MCF 10A (cell line): ENCODE data around the gene EGR1. TPM values are rescaled to one million over a fixed set of nuclear protein-coding genes. Genes with fewer than 3 reads are reported as not detected.
"Not testable (repeated sequence)": the region's sequence is repeated elsewhere in the genome, so short reads cannot be mapped to it uniquely, and the experiment has no call there.

Experiments used
- BruUV-seq: library from RNA; stranded (reverse); fragments of 400-500 nt; replicated peaks from 2 replicates; lab custom pipeline; 2021; lab: Mats Ljungman, UMichigan
- CTCF ChIA-PET: fragments of 300-600 bp; sonication (Branson Sonifier 250); formaldehyde crosslinking; extraction: SDS; loops from one replicate; lab custom pipeline; 2021; ENCODE audit warnings: antibody characterized with exemption, inconsistent platforms; lab: Yijun Ruan, JAX
- POLR2A ChIA-PET: fragments of 300-600, 350-650 bp; sonication (Branson Sonifier 250); formaldehyde crosslinking; extraction: SDS; loops from one replicate; lab custom pipeline; 2020; ENCODE audit warnings: antibody characterized with exemption, inconsistent platforms; lab: Yijun Ruan, JAX
- DNase-seq: peaks from one replicate; pipeline ENCODE4 v3.0.0-alpha.2; 2018; ENCODE audit not compliant: unreplicated experiment
- H3K27ac Mint-ChIP-seq: one replicate; pipeline ENCODE4 v1.8.0; 2022; ENCODE audit warnings: mild to moderate bottlenecking, low read depth, mixed read lengths; ENCODE audit not compliant: unreplicated experiment
- H3K27me3 Mint-ChIP-seq: one replicate; pipeline ENCODE4 v1.8.0; 2022; ENCODE audit warnings: mixed read lengths; ENCODE audit not compliant: insufficient read depth, unreplicated experiment
- H3K36me3 Mint-ChIP-seq: one replicate; pipeline ENCODE4 v1.8.0; 2022; ENCODE audit warnings: mild to moderate bottlenecking, moderate library complexity, mixed read lengths; ENCODE audit not compliant: insufficient read depth, unreplicated experiment
- H3K4me1 Mint-ChIP-seq: one replicate; pipeline ENCODE4 v1.8.0; 2022; ENCODE audit warnings: mixed read lengths; ENCODE audit not compliant: insufficient read depth, unreplicated experiment
- H3K4me3 Mint-ChIP-seq: one replicate; pipeline ENCODE4 v1.8.0; 2022; ENCODE audit warnings: mild to moderate bottlenecking, moderate library complexity, mixed read lengths; ENCODE audit not compliant: unreplicated experiment
- H3K9me3 Mint-ChIP-seq: one replicate; pipeline ENCODE4 v1.8.0; 2022; ENCODE audit warnings: mixed read lengths; ENCODE audit not compliant: unreplicated experiment
- CTCF ChIP-seq: fragments of 200-600 bp; IDR thresholded peaks from one replicate; pipeline ENCODE4 v1.8.0; 2022; ENCODE audit warnings: antibody characterized with exemption, mild to moderate bottlenecking; ENCODE audit not compliant: unreplicated experiment
- intact Hi-C: fragments of 100-400 bp; cut with micrococcal nuclease; formaldehyde crosslinking; loops from 2 replicates; pipeline ENCODE4 v1.14.1; 2022
- total RNA-seq: library from RNA; stranded (reverse); gene quantifications from 2 replicates; pipeline ENCODE4 v1.2.3, GENCODE V29; 2022

Gene EGR1
- total RNA-seq, 1 experiment from 2014 or later, result 189 TPM

- Mint-ChIP-seq H3K36me3 (peaks cover 46% of the 10 kb centered on the region), H3K27me3 (no peaks in the 10 kb centered on the region), H3K27ac (peak overlapping the region; percentile 97), H3K4me1 (peaks cover 65% of the 10 kb centered on the region), H3K9me3 (no peaks in the 10 kb centered on the region), H3K4me3 (peak overlapping the region; percentile 57)
- ChIA-PET CTCF (interaction anchor here (0.6 to 11.6 kb wide), 27 partner anchors 10 to 644 kb away, joined by 3 to 278 read pairs (median 8); partner anchors contain the start of genes BRD8, EGR1, ETF1 and HSPA9), POLR2A (interaction anchor here (0.6 to 16.1 kb wide), 27 partner anchors 10 to 768 kb away, joined by 3 to 626 read pairs (median 6); partner anchors contain the start of genes BRD8, EGR1, ETF1 and HSPA9)
- peak; percentile 99 for DNase-seq
- BruUV-seq, result no TSS peak
- intact Hi-C loops, result loop anchor here (1.0 to 10.0 kb wide), 3 partner anchors 38 to 324 kb away; partner anchors contain the start of genes ETF1 and KDM3B
- no peak for TF ChIP-seq CTCF
Measured at GRCh38 chr5:138504799-138505198, 39.5 kb downstream of the EGR1 start.

DNA sequence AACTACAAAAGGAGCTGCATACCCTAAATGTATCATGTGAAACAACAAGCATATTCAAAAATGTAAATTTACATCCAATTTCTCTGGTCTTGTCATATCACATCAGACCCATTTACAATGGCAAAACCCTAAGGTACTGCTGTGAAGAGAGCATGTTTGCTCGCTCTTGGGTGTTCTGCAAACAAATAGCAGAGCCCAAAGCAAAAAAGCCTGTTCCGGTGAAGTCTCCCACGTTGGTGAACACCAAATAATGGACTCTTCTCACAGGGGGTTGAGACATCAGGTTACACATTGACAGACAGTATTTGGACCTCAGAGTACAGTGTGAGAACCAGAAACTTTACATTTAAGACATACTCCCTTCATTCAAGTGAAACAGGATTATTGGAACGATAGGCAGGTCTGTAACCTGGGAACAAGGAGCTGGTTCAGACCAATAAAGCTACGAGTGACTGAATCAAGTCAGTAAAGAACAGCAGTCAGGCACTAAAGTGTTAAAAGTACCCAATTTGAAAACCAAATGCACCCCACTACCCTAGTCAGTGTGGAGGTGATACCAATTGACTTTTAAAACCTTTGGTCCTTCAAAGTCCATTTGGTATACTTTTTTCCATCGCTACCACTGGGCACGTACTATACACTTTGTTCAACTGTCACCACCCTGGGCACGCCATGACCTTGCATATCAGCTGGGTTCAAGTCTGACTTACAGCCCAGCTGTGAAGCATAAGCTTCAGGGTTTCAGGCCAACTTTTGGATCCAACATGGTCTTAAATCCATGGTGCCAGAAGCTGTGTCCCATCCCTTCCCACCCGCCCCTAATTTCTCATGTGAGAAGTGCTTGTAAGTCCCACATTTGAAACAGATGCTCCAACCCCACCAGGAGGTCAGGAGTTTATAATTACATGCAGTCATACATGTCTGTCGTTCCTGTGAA is 41.4 kb downstream of the EGR1 start:
- Mint-ChIP-seq H3K9me3 (no peaks in the 10 kb centered on the region), H3K27me3 (no peaks in the 10 kb centered on the region), H3K36me3 (peaks cover 65% of the 10 kb centered on the region), H3K4me3 (no peak overlapping the region), H3K4me1 (peaks cover 60% of the 10 kb centered on the region), H3K27ac (peak overlapping the region; percentile 80)
- no TSS peak for BruUV-seq
- TF ChIP-seq CTCF, result no peak
- intact Hi-C loops, result loop anchor here (10.0 kb wide), 1 partner anchor 152 kb away; the partner anchor contains the start of gene KDM3B
- ChIA-PET CTCF (interaction anchor here (0.5 to 6.5 kb wide), 5 partner anchors 8 to 71 kb away, joined by 3 to 166 read pairs (median 5); partner anchors contain the start of gene ETF1), POLR2A (interaction anchor here (0.6 to 16.1 kb wide), 7 partner anchors 9 to 68 kb away, joined by 3 to 626 read pairs (median 23); partner anchors contain the start of genes EGR1, ETF1 and HSPA9)
- DNase-seq, result no peak

- BruUV-seq, result TSS peak; percentile 35
- Mint-ChIP-seq H3K36me3 (peaks cover 73% of the 10 kb centered on the region), H3K4me3 (peak overlapping the region; percentile 62), H3K27ac (peak overlapping the region; percentile 80), H3K4me1 (peaks cover 52% of the 10 kb centered on the region)
- not testable (repeated sequence) for H3K9me3 Mint-ChIP-seq, H3K27me3 Mint-ChIP-seq
- DNase-seq, result peak; percentile 97
- POLR2A ChIA-PET, result interaction anchor here (0.7 to 16.1 kb wide), 6 partner anchors 9 to 41 kb away, joined by 3 to 626 read pairs (median 18); partner anchors contain the start of genes EGR1 and ETF1
- CTCF ChIA-PET, result interaction anchor here (1.4 to 6.5 kb wide), 4 partner anchors 13 to 58 kb away, joined by 5 to 166 read pairs (median 66); partner anchors contain the start of gene ETF1
- intact Hi-C loops, result loop anchor here (10.0 kb wide), 1 partner anchor 153 kb away; the partner anchor contains the start of gene KDM3B
Measured at GRCh38 chr5:138507485-138507884, 42.2 kb downstream of the EGR1 start.

DNA sequence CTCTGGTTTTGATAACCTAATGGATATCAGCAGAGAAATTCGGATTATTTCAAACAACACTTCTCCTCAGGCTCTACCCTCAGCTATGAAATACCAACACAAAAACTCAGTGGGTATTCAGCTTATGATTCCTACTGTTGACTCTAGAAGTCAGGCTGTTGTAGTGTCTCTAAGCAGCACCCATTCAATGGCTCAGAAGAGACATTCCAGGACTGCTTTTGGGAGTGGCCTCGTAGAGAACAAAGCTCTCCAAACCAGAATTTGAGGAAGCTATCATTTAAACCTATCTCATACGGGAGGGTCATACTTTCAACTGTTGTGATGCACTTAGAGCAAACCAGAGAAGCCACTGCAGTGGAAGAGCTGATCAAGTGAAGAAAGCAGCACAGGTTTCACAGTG is 43.7 kb downstream of the EGR1 start:
- Mint-ChIP-seq H3K36me3 (peaks cover 88% of the 10 kb centered on the region), H3K4me3 (no peak overlapping the region), H3K27me3 (no peaks in the 10 kb centered on the region), H3K4me1 (peaks cover 41% of the 10 kb centered on the region), H3K27ac (peak overlapping the region; percentile 80), H3K9me3 (no peaks in the 10 kb centered on the region)
- POLR2A ChIA-PET, result interaction anchor here (1.0 to 10.9 kb wide), 6 partner anchors 9 to 330 kb away, joined by 4 to 276 read pairs (median 10); partner anchors contain the start of genes BRD8, EGR1, ETF1 and KIF20A
- intact Hi-C loops, result loop anchor here (10.0 kb wide), 1 partner anchor 154 kb away; the partner anchor contains the start of gene KDM3B
- BruUV-seq, result no TSS peak
- no peak for TF ChIP-seq CTCF
- CTCF ChIA-PET, result interaction anchor here (1.1 to 2.9 kb wide), 8 partner anchors 18 to 59 kb away, joined by 3 to 18 read pairs (median 10); partner anchors contain the start of genes EGR1 and ETF1
- no peak for DNase-seq
